Stimulated activated CD4-positive, alpha-beta T cell treated with anti-CD3 and anti-CD28 coated beads, Interleukin-12 subunit alpha, Interleukin-12 subunit beta, amount 100 ng/mL, for 48 hours (primary cell): Measurements from ENCODE around the gene ZNF775.
"Not testable (repeated sequence)": the region's sequence is repeated elsewhere in the genome, so short reads cannot be mapped to it uniquely, and the experiment has no call there.

Experiments
- DNase-seq, 3 donors: peaks; one replicate each; pipeline ENCODE4 v3.0.0-alpha.2; 2020; ENCODE audit warnings: low read depth in 2 of 3, low spot score in 1 of 3

ZNF775 gene

DNA sequence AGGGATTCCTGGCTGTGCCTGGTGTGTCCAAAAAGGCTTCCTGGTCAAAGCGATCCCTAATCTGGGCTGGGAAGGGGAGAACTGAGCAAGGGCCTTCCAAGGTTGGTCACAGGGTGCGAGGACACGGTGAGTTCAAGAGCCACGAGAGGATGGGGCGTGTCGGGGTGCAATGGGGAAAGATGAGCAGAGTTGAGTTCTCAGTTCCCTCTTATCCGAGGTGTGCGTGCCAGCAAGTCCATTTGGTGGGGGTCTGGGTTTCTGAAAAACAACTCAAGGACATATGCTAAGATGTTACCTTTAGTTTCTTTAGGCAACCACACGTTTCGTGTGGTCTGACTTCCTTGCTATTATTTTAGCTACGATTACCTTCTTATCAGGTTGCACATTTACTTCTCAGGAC is 1.3 kb downstream of the ZNF775 start:
- DNase-seq, result no peak

GRCh38 chr7:150381096-150381495 is 2.0 kb downstream of the ZNF775 start:
- DNase-seq, result no peak

GRCh38 chr7:150381785-150382122 is 2.6 kb downstream of the ZNF775 start:
- no peak for DNase-seq

DNA sequence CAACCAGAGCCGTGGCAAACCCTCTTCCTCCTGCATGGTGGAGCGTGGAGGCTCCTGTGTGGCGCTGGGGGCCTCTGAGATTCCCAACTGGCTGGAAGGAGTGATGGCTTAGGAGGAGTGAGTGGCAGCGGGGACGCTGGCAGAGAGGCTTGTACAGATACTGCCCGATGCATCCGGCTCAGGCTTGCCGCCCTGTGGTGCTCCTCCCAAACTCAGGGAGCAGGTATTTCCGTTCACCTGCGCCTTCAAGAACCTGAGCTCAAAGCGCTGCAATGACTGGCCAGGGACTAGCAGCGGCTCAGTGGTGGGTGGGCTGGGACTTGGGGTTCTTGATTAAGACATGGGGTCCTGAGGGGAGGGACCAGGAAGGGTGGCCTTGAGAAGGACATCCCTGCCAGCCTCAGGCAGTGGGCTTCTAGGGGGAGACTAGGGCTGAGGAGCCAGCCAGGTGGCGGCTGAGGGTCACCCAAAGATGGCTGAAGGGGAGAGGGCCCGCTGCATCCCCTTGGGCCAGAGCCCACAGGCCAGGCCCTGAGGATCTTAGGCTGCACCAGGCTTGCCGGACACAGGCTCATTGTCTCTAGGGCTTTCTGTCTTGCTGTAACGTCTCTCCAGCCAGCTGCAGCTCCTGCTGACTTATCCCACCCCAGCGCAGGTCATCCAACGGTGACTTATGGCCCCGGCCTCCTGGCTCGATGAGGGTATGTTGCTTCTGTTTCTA is 3.2 kb downstream of the ZNF775 start:
- DNase-seq, result no peak

DNA sequence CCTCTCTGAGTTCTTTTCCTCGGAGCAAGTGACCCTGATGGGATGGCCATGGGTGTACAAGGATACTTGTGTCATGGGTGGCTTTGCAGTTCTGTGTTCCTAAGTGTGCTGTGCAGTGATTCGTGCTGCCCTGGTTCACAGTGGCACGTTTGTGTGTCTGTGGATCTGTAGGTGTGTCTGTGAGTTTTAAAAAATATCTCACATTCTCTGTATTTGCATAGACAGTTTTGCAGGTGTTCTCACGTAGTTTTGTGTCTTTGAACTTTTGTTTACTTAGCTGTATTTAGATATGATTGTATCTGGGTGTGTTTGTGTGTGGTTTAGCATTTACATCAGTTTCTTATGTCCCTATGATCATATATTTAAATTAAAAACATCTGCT is 3.7 kb downstream of the ZNF775 start:
- no peak for DNase-seq

DNA sequence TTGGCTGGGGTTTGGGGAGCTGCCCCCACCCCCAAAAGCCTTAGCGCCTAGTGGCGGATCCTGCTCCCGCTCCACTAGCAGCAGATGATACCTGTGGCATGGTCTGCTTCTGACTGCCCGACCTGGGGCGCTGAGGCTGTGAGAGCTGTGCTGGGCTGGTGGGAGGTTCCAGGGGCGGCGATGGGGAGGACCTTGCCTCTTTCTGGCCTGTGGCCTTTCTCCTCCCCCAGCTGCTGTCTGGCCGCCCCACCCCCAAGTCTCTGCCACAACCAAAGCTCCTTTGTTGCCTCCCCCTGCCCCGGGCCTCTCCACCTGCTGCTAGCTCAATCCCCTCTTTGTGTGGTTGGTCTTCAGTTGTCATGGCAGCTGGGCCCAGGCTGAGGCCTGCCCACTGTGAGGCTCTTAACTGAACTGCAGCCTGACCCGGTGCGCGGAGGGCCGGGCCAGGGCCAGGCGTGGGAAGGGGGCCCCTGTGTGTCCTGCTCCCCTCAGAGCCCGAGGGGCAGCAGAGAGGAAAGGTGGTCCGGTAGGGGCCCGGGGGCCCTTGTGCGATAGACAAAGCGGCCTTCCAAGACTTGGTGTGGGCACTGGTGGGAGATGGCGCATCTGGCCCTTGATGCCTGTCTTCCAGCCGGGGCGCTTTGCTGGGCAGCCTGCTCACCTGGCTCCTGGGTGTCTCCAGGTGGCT is 4.7 kb downstream of the ZNF775 start:
- no peak for DNase-seq

GRCh38 chr7:150384406-150385301 is 5.5 kb downstream of the ZNF775 start:
- DNase-seq, result no peak

- no peak for DNase-seq
Measured at GRCh38 chr7:150385302-150385723, 6.2 kb downstream of the ZNF775 start.

GRCh38 chr7:150385884-150386283 is 6.8 kb downstream of the ZNF775 start:
- not testable (repeated sequence) for DNase-seq

- DNase-seq, result no peak
Measured at GRCh38 chr7:150388306-150388705, 9.2 kb downstream of the ZNF775 start.

DNA sequence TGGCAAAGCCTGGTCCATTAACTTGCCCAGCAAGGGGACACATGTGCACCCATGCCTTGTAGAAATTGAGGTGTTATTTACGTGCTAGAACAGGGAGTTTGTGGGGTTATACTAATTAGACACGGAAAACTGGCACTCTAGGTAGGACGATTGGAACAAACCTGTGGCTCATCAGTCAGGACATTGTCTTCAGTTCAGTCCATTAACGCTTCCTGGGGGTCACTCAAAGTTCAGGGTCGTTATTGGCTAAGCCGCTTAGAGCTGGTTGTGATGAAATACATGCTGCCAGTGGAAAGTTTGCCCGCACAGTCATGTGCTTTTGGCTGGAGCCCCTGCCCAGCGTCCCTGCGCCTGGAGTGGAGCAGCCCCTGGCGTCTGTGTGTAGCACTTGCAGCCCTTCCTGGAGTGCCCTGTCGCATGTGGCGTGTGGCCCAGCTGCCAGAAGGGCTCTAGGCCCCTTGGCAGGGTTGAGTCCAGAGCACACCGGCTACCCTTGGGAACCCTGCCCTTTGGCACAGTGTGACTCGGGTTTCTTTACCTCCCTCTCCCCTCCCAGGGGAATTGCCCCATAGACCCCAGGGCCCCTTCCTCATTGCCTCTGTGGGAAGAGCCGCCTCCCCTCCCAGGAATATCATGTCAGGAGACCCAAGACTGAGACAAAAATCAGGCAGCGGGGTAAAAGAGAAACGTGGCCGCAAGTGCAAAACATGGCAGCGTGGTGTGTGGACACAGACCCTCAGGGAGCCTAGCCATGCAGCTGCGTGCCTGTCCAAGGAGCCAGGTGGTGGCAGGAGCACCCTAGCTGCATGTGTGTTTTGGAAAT is 9.8 kb downstream of the ZNF775 start:
- no peak for DNase-seq

DNA sequence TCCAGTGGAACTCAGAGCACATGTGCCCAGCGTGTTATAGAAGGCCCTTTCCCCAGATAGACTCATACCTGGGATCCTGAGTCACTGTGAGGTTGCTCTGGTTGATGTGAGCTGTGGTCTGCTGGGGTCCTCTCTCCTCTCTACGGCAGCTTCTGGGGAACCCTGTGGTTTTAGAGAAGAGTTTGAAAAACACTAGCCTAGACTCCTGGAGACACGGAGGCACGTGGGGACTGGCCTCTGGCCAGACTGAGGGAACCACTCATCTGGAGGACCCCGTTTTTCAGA is 10.3 kb downstream of the ZNF775 start:
- DNase-seq, result no peak

DNA sequence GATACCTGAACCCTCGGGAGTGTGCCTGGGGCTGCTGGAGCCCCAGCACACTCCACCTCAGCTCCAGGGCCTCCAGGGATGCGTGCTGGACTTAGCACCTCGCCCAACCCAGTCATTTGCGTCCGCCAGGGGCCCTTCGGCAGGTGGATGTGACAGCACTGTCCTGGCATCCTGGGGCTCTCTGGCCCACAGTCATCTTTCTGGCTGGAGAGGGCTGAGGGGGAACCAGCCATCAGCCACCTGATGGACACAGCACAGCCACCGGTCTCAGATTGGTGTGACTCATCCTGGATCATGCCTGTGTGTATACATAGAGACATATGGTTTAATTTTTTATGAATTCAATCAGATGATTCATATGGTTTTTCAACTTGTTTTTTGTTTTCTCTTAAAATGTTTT is 11.1 kb downstream of the ZNF775 start:
- DNase-seq, result no peak

- no peak for DNase-seq
Measured at GRCh38 chr7:150393325-150393724, 14.2 kb downstream of the ZNF775 start.

DNA sequence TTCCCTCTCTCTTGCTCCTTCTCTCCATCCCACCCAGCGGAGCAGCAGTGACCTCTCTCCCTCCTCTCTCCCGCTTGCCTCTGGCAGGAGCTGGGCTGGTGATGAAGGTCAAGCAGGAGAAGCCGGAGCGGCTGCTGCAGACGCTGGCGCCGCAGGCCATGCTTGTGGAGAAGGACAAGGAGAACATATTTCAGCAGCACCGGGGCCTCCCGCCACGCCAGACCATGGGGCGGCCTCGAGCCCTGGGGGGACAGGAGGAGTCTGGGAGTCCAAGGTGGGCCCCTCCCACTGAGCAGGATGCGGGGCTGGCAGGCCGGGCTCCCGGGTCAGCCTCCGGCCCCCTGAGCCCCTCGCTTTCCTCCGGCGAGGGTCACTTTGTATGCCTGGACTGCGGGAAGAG is 17.3 kb downstream of the ZNF775 start:
- no peak for DNase-seq

DNA sequence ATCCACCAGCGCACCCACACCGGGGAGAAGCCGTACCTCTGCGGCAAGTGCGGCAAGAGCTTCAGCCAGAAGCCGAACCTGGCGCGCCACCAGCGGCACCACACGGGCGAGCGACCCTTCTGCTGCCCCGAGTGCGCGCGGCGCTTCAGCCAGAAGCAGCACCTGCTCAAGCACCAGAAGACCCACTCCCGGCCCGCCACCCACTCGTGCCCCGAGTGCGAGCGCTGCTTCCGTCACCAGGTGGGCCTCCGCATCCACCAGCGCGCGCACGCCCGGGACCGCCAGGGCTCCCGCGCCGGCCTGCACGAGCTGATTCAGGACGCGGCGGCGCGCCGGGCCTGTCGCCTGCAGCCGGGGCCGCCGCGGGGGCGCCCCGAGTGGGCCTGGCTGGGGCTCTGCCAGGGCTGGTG is 17.7 kb downstream of the ZNF775 start:
- no peak for DNase-seq

DNA sequence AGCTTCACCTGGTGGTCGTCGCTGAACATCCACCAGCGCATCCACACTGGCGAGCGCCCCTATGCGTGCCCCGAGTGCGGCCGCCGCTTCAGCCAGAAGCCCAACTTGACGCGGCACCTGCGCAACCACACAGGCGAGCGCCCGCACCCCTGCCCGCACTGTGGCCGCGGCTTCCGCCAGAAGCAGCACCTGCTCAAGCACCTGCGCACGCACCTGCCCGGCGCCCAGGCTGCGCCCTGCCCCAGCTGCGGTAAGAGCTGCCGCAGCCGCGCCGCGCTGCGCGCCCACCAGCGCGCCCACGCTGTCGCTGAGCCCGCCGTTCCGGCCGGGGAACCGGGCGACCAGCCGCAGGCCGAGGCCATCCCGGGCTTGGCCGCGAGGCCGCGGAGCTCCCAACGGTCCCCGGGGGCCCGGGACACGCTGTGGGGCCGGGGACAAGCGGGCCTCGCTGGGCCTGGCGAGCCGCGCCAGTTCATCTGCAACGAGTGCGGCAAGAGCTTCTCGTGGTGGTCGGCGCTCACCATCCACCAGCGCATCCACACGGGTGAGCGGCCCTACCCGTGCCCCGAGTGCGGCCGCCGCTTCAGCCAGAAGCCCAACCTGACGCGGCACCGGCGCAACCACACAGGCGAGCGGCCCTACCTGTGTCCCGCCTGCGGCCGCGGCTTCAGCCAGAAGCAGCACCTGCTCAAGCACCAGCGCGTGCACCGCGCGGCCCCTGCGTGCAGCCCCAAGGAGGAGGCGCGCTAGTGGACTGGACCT is 18.4 kb downstream of the ZNF775 start:
- no peak for DNase-seq

GRCh38 chr7:150398108-150398964 is 19.2 kb downstream of the ZNF775 start:
- DNase-seq, result no peak

- no peak for DNase-seq
Measured at GRCh38 chr7:150398965-150399320, 19.8 kb downstream of the ZNF775 start.
